Activated CD4-positive, alpha-beta memory T cell treated with anti-CD3 and anti-CD28 coated beads for 36 hours (primary cell): Measurements from ENCODE around the gene IKBKE. TPM values are rescaled to one million over a fixed set of nuclear protein-coding genes. Genes with fewer than 3 reads are reported as not detected.

Experiments
- CTCF ChIA-PET: fragments of 350-600 bp; sonication (Branson Sonifier 250); formaldehyde crosslinking; loops from one replicate; lab custom pipeline; 2021; ENCODE audit warnings: antibody characterized with exemption, inconsistent platforms; lab: Charles Lee
- POLR2A ChIA-PET: fragments of 350-600 bp; sonication (Branson Sonifier 250); formaldehyde crosslinking; loops from one replicate; lab custom pipeline; 2021; ENCODE audit warnings: antibody characterized with exemption; lab: Charles Lee
- DNase-seq: peaks from one replicate; pipeline ENCODE4 v3.0.0-alpha.2; 2020
- H3K27ac Mint-ChIP-seq: one replicate; pipeline ENCODE4 v1.8.0; 2021; ENCODE audit warnings: mixed read lengths
- H3K27me3 Mint-ChIP-seq: one replicate; pipeline ENCODE4 v1.8.0; 2021; ENCODE audit warnings: mixed read lengths
- H3K36me3 Mint-ChIP-seq: one replicate; pipeline ENCODE4 v1.8.0; 2021; ENCODE audit warnings: mixed read lengths
- H3K4me1 Mint-ChIP-seq: one replicate; pipeline ENCODE4 v1.8.0; 2021; ENCODE audit warnings: low read depth, mixed read lengths
- H3K4me3 Mint-ChIP-seq: one replicate; pipeline ENCODE4 v1.8.0; 2021; ENCODE audit warnings: mild to moderate bottlenecking, mixed read lengths
- H3K9me3 Mint-ChIP-seq: one replicate; pipeline ENCODE4 v1.8.0; 2021; ENCODE audit warnings: mixed read lengths
- intact Hi-C: fragments of 100-400 bp; cut with micrococcal nuclease; formaldehyde crosslinking; loops from one replicate; pipeline ENCODE4 v1.15.1; 2023
- total RNA-seq, 2 experiments: library from RNA; stranded (reverse); gene quantifications; one replicate each; pipeline ENCODE4 v1.2.3, GENCODE V29; 2021

Gene IKBKE
- total RNA-seq, 2 experiments from 2014 or later: 18.4 to 19.4 TPM

- ChIA-PET CTCF (interaction anchor here (0.9 to 2.1 kb wide), 3 partner anchors 23 to 150 kb away, joined by 3 to 8 read pairs (median 5); no protein-coding TSS in a partner anchor), POLR2A (no interaction called here)
- Mint-ChIP-seq H3K9me3 (no peaks in the 10 kb centered on the region), H3K4me1 (peaks cover 6% of the 10 kb centered on the region), H3K4me3 (no peak overlapping the region), H3K27me3 (peaks cover 19% of the 10 kb centered on the region), H3K36me3 (no peaks in the 10 kb centered on the region), H3K27ac (no peak overlapping the region)
- intact Hi-C loops: no loop called here
- no peak for DNase-seq
These were observed 43.2 kb downstream of the IKBKE start for GRCh38 chr1:206513312-206514111.

- intact Hi-C loops: no loop called here
- Mint-ChIP-seq H3K27me3 (peaks cover 5% of the 10 kb centered on the region), H3K9me3 (no peaks in the 10 kb centered on the region), H3K4me1 (peaks cover 4% of the 10 kb centered on the region), H3K27ac (no peak overlapping the region), H3K36me3 (no peaks in the 10 kb centered on the region), H3K4me3 (no peak overlapping the region)
- POLR2A ChIA-PET: interaction anchor here (1.5 kb wide), 1 partner anchor 8 kb away, joined by 5 read pairs; the partner anchor contains the start of gene RASSF5
- DNase-seq: no peak
- CTCF ChIA-PET: interaction anchor here (1.1 kb wide), 1 partner anchor 69 kb away, joined by 4 read pairs; no protein-coding TSS in a partner anchor
These were observed 44.6 kb downstream of the IKBKE start for GRCh38 chr1:206514813-206515387.

GRCh38 chr1:206516728-206516990 is 46.4 kb downstream of the IKBKE start:
- Mint-ChIP-seq H3K27me3 (peaks cover 1% of the 10 kb centered on the region), H3K27ac (no peak overlapping the region), H3K36me3 (no peaks in the 10 kb centered on the region), H3K4me3 (no peak overlapping the region), H3K9me3 (no peaks in the 10 kb centered on the region), H3K4me1 (peaks cover 4% of the 10 kb centered on the region)
- ChIA-PET CTCF (interaction anchor here (1.0 to 2.1 kb wide), 3 partner anchors 27 to 148 kb away, joined by 3 to 7 read pairs (median 4); no protein-coding TSS in a partner anchor), POLR2A (no interaction called here)
- DNase-seq: no peak
- intact Hi-C loops: no loop called here

GRCh38 chr1:206517784-206518183 is 47.5 kb downstream of the IKBKE start:
- POLR2A ChIA-PET: no interaction called here
- H3K27ac Mint-ChIP-seq: no peak overlapping the region
- CTCF ChIA-PET: interaction anchor here (0.6 to 2.1 kb wide), 4 partner anchors 11 to 395 kb away, joined by 3 to 7 read pairs (median 4); no protein-coding TSS in a partner anchor
- no peak overlapping the region for H3K4me3 Mint-ChIP-seq
- intact Hi-C loops: no loop called here
- H3K27me3 Mint-ChIP-seq: no peaks in the 10 kb centered on the region
- no peak for DNase-seq
- H3K36me3 Mint-ChIP-seq: no peaks in the 10 kb centered on the region
- H3K4me1 Mint-ChIP-seq: peaks cover 4% of the 10 kb centered on the region
- no peaks in the 10 kb centered on the region for H3K9me3 Mint-ChIP-seq

GRCh38 chr1:206518206-206518605 is 47.9 kb downstream of the IKBKE start:
- H3K27me3 Mint-ChIP-seq: no peaks in the 10 kb centered on the region
- no peaks in the 10 kb centered on the region for H3K36me3 Mint-ChIP-seq
- CTCF ChIA-PET: interaction anchor here (0.8 to 1.1 kb wide), 3 partner anchors 12 to 31 kb away, joined by 3 to 4 read pairs (median 3); no protein-coding TSS in a partner anchor
- intact Hi-C loops: no loop called here
- H3K4me1 Mint-ChIP-seq: peaks cover 4% of the 10 kb centered on the region
- no peak for DNase-seq
- no peak overlapping the region for H3K4me3 Mint-ChIP-seq
- H3K9me3 Mint-ChIP-seq: no peaks in the 10 kb centered on the region
- no peak overlapping the region for H3K27ac Mint-ChIP-seq
- POLR2A ChIA-PET: interaction anchor here (0.8 kb wide), 1 partner anchor 27 kb away, joined by 3 read pairs; no protein-coding TSS in a partner anchor

- Mint-ChIP-seq H3K4me1 (peaks cover 4% of the 10 kb centered on the region), H3K9me3 (no peaks in the 10 kb centered on the region), H3K27ac (no peak overlapping the region), H3K27me3 (no peaks in the 10 kb centered on the region), H3K36me3 (no peaks in the 10 kb centered on the region), H3K4me3 (no peak overlapping the region)
- ChIA-PET POLR2A (interaction anchor here (0.8 kb wide), 1 partner anchor 27 kb away, joined by 3 read pairs; no protein-coding TSS in a partner anchor), CTCF (interaction anchor here (0.8 to 1.0 kb wide), 2 partner anchors 26 to 30 kb away, joined by 3 read pairs; no protein-coding TSS in a partner anchor)
- intact Hi-C loops: no loop called here
- DNase-seq: no peak
These were observed 48.5 kb downstream of the IKBKE start for GRCh38 chr1:206518743-206519142.

- POLR2A ChIA-PET: no interaction called here
These were observed 50.9 kb downstream of the IKBKE start for GRCh38 chr1:206521127-206521526.

GRCh38 chr1:206521694-206522402 is 51.6 kb downstream of the IKBKE start:
- no peak overlapping the region for H3K27ac Mint-ChIP-seq
- ChIA-PET CTCF (interaction anchor here (0.6 to 1.4 kb wide), 5 partner anchors 18 to 144 kb away, joined by 3 to 4 read pairs (median 3); no protein-coding TSS in a partner anchor), POLR2A (interaction anchor here (0.9 kb wide), 1 partner anchor 60 kb away, joined by 4 read pairs; no protein-coding TSS in a partner anchor)
- DNase-seq: no peak
- intact Hi-C loops: no loop called here
- H3K4me3 Mint-ChIP-seq: no peak overlapping the region
- no peaks in the 10 kb centered on the region for H3K27me3 Mint-ChIP-seq
- H3K4me1 Mint-ChIP-seq: peaks cover 4% of the 10 kb centered on the region
- H3K36me3 Mint-ChIP-seq: no peaks in the 10 kb centered on the region
- H3K9me3 Mint-ChIP-seq: no peaks in the 10 kb centered on the region

More at GRCh38 chr1:206521127-206521526, 50.9 kb downstream of the IKBKE start:
- no peak for DNase-seq
- no peaks in the 10 kb centered on the region for H3K9me3 Mint-ChIP-seq
- peaks cover 7% of the 10 kb centered on the region for H3K4me1 Mint-ChIP-seq
- H3K36me3 Mint-ChIP-seq: no peaks in the 10 kb centered on the region
- CTCF ChIA-PET: interaction anchor here (0.6 kb wide), 1 partner anchor 19 kb away, joined by 4 read pairs; no protein-coding TSS in a partner anchor
- no peak overlapping the region for H3K4me3 Mint-ChIP-seq
- intact Hi-C loops: no loop called here
- no peak overlapping the region for H3K27ac Mint-ChIP-seq
- H3K27me3 Mint-ChIP-seq: no peaks in the 10 kb centered on the region

- peak; percentile 31 for DNase-seq
- CTCF ChIA-PET: interaction anchor here (1.0 to 1.4 kb wide), 2 partner anchors 29 to 35 kb away, joined by 3 to 5 read pairs; no protein-coding TSS in a partner anchor
- Mint-ChIP-seq H3K9me3 (no peaks in the 10 kb centered on the region), H3K4me1 (peaks cover 4% of the 10 kb centered on the region), H3K36me3 (no peaks in the 10 kb centered on the region), H3K27me3 (no peaks in the 10 kb centered on the region), H3K27ac (no peak overlapping the region), H3K4me3 (no peak overlapping the region)
- intact Hi-C loops: no loop called here
- POLR2A ChIA-PET: no interaction called here
These were observed 54.6 kb downstream of the IKBKE start for GRCh38 chr1:206524739-206525364.

- H3K4me1 Mint-ChIP-seq: peaks cover 4% of the 10 kb centered on the region
- intact Hi-C loops: no loop called here
- ChIA-PET CTCF (interaction anchor here (0.7 to 1.4 kb wide), 8 partner anchors 19 to 200 kb away, joined by 3 to 7 read pairs (median 4); no protein-coding TSS in a partner anchor), POLR2A (no interaction called here)
- H3K9me3 Mint-ChIP-seq: no peaks in the 10 kb centered on the region
- no peak for DNase-seq
- H3K36me3 Mint-ChIP-seq: no peaks in the 10 kb centered on the region
- no peak overlapping the region for H3K4me3 Mint-ChIP-seq
- no peak overlapping the region for H3K27ac Mint-ChIP-seq
- no peaks in the 10 kb centered on the region for H3K27me3 Mint-ChIP-seq
These were observed 56.0 kb downstream of the IKBKE start for GRCh38 chr1:206526064-206526911.
